Left ventricle myocardium superior (tissue), 1 donor: Measurements from ENCODE around the gene RRN3. TPM values are rescaled to one million over a fixed set of nuclear protein-coding genes. Genes with fewer than 3 reads are reported as not detected.
"Not testable (repeated sequence)": the region's sequence is repeated elsewhere in the genome, so short reads cannot be mapped to it uniquely, and the experiment has no call there.

Source experiments
- ATAC-seq: fragments of 200-7000 bp; cut with Tn5 transposase; one replicate; pipeline ENCODE4 v1.9.1; 2020; ENCODE audit warnings: mild to moderate bottlenecking, moderate library complexity
- DNase-seq: peaks from one replicate; pipeline ENCODE4 v3.0.0-alpha.2; 2020
- intact Hi-C: fragments of 100-400 bp; cut with micrococcal nuclease; formaldehyde crosslinking; loops from one replicate; pipeline ENCODE4 v1.11.0; 2022
- microRNA-seq: library from miRNA; unstranded; fragments of <30 nt; microRNA quantifications from one replicate; pipeline ENCODE4 v1.2.0, GENCODE V29; 2020; ENCODE audit warnings: borderline number of aligned reads
- total RNA-seq: library from RNA; stranded (reverse); fragmentation: NEBNext Ultra II Directional; extraction: Animal tissue kit (Norgen Biotek cat#: 25700); gene quantifications from one replicate; pipeline ENCODE4 v1.2.1, GENCODE V29; 2021
- donor health status: DM: no; HTN: yes; CAD: no; lungs with severe emphysema.

The RRN3 gene
- total RNA-seq, 1 donor from 2014 or later, result 25.8 TPM

DNA sequence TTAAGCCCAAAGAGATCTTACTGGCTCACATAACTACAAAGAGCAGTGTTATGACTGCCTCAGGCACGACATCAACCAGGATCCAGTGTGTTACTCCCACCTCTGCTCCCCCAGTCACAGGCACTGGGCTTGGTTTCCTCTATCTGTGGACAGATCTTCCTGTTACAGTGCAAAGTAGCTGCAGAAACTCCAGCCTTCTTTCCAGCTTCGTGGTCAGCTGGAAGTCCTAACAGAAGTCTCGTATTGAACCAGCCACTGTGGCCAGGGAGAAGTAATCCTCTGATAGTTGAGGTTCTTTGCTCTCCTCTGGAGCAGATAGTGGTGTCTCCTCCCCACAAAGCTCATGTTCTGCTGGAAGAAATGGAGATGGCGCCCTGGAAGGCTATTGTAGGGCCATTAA, 77.7 kb downstream of the RRN3 start:
- ATAC-seq, result peak; percentile 9
- intact Hi-C loops, DNase-seq: not testable (repeated sequence)

DNA sequence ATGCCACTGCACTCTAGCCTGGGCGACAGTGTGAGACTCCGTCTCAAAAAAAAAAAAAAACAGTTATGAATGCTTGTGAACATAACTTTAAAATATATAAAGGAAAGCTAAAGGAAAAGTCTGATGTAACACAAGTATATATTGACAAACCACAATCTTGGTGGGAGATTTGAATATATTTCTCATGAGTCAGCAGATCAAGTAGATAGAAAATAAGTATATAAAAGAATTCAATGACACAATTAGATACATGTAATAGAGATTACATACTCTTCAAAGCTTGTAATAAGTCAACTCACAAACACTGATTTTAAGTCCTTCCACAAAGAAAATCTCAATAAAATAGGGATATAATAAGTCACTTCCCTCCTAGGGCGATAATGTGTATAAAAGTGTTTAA, 78.4 kb downstream of the RRN3 start:
- intact Hi-C loops, DNase-seq, ATAC-seq: not testable (repeated sequence)

DNA sequence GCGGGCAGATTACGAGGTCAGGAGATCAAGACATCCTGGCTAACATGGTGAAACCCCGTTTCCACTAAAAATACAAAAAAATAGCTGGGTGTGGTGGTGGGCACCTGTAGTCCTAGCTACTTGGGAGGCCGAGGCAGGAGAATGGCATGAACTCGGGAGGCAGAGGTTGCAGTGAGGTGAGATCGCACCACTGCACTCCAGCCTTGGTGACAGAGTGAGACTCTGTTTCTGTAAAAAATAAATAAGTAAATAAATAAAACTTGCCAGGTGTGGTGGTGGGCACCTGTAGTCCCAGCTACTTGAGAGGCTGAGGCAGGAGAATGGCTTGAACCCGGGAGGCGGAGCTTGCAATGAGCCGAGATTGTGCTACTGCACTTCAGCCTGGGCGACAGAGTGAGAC, 81.1 kb downstream of the RRN3 start:
- intact Hi-C loops, DNase-seq, ATAC-seq: not testable (repeated sequence)

Small RNAs within 50 kb of the gene (microRNA-seq; reads per million reads assigned to microRNA genes)
- gene MIR1972-1 (not detected), gene MIR6511B2 (not detected)

Other genes starting within 250 kb of the RRN3 start
- gene NPIPA1, start 156.8 kb downstream of the RRN3 start, total RNA-seq, result 46.3 TPM
- 82.0 TPM for gene PDXDC1, start 119.2 kb downstream of the RRN3 start, total RNA-seq
- gene NTAN1, start 38.2 kb downstream of the RRN3 start, total RNA-seq, result 23.7 TPM